Measurements from ENCODE around the gene LRRC8B.

LRRC8B gene

DNA sequence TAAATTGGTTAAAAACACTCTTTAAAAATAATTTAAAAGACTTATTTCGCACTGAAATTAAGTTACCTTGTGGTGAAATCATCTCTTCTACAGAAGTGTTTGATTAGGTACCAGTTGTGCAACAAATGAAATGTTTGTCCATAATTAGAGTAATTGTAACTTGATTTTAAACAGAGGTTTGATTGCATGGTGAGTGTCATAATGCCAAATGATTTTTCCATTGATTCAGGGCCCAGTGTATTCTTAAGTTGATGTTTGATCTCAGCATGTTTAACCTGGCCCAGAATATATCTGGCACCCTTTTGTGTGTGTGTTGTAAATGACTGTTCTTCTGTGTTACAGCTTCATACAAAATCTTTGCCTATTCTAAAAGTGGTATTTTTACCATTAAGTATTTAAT is 28.5 kb downstream of the LRRC8B start:
- Histone ChIP-seq H3K27me3 (ENCODE audit: insufficient read depth, low read length, poor library complexity, severe bottlenecking) (no peaks in the 10 kb centered on the region), H3K4me3 (ENCODE audit: low read length, poor library complexity, severe bottlenecking) (peak overlapping the region; percentile 62), H3K9me3 (ENCODE audit: insufficient read depth, low read depth, low read length) (no peaks in the 10 kb centered on the region), H4K20me1 (ENCODE audit: insufficient read depth, low read length, poor library complexity, severe bottlenecking) (no peaks in the 10 kb centered on the region), H3K4me1 (ENCODE audit: insufficient read depth, low read length, poor library complexity, severe bottlenecking) (peaks cover 15% of the 10 kb centered on the region), H3K4me2 (ENCODE audit: low read depth, low read length, poor library complexity, severe bottlenecking) (peak overlapping the region; percentile 69), H2AFZ (ENCODE audit: low read length) (no peak overlapping the region), H3K9ac (ENCODE audit: low read depth, low read length, poor library complexity, severe bottlenecking) (peak overlapping the region; percentile 37), H3F3A (ENCODE audit: low read depth) (no peaks in the 10 kb centered on the region), H3K36me3 (ENCODE audit: insufficient read depth, low read length) (peaks cover 10% of the 10 kb centered on the region; the same call in 1 of the 2 replicates), H3K9me2 (replicated peaks; ENCODE audit: low read depth, low read length) (no peaks in the 10 kb centered on the region), H3K79me2 (ENCODE audit: insufficient read depth, low read length) (peaks cover 37% of the 10 kb centered on the region)
- TF ChIP-seq CTCF (conservative IDR thresholded peaks at IDR 0.05; ENCODE audit: low read length) (no peak), EZH2phosphoT487 (IDR thresholded peaks at IDR 0.05; ENCODE audit: borderline replicate concordance) (no peak)

DNA sequence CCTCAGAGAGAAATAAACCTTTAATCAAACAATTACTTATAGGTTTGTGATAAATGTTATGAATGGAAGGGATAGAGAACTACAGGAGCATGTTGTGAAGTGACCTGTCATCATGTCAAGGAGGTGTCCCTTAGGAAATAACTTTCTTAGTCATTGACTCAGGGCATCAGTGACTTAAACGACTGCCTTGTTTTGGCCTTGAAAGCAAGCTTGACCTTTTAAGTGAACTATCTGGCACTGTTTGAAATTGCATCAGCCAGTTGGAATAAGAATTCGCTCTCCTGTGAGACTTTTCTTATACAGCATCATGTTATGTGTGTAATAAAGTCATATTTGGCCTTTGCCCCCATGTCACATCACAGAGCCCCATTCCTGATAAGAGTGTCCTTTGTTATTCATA is 30.9 kb downstream of the LRRC8B start:
- peaks cover 11% of the 10 kb centered on the region; the same call in 1 of the 2 replicates for H3K36me3 ChIP-seq (ENCODE audit: insufficient read depth, low read length)
- H3K9ac ChIP-seq (ENCODE audit: low read depth, low read length, poor library complexity, severe bottlenecking): no peak overlapping the region
- H3K4me3 ChIP-seq (ENCODE audit: low read length, poor library complexity, severe bottlenecking): no peak overlapping the region
- H2AFZ ChIP-seq (ENCODE audit: low read length): no peak overlapping the region
- TF ChIP-seq CTCF (conservative IDR thresholded peaks at IDR 0.05; ENCODE audit: low read length) (no peak), EZH2phosphoT487 (IDR thresholded peaks at IDR 0.05; ENCODE audit: borderline replicate concordance) (no peak)
- H4K20me1 ChIP-seq (ENCODE audit: insufficient read depth, low read length, poor library complexity, severe bottlenecking): no peaks in the 10 kb centered on the region
- no peaks in the 10 kb centered on the region for H3K9me2 ChIP-seq (replicated peaks; ENCODE audit: low read depth, low read length)
- peaks cover 15% of the 10 kb centered on the region for H3K4me1 ChIP-seq (ENCODE audit: insufficient read depth, low read length, poor library complexity, severe bottlenecking)
- H3K9me3 ChIP-seq (ENCODE audit: insufficient read depth, low read depth, low read length): no peaks in the 10 kb centered on the region
- H3K27me3 ChIP-seq (ENCODE audit: insufficient read depth, low read length, poor library complexity, severe bottlenecking): no peaks in the 10 kb centered on the region
- H3F3A ChIP-seq (ENCODE audit: low read depth): no peaks in the 10 kb centered on the region
- H3K4me2 ChIP-seq (ENCODE audit: low read depth, low read length, poor library complexity, severe bottlenecking): no peak overlapping the region
- H3K79me2 ChIP-seq (ENCODE audit: insufficient read depth, low read length): peaks cover 25% of the 10 kb centered on the region; the same call in 1 of the 2 replicates

DNA sequence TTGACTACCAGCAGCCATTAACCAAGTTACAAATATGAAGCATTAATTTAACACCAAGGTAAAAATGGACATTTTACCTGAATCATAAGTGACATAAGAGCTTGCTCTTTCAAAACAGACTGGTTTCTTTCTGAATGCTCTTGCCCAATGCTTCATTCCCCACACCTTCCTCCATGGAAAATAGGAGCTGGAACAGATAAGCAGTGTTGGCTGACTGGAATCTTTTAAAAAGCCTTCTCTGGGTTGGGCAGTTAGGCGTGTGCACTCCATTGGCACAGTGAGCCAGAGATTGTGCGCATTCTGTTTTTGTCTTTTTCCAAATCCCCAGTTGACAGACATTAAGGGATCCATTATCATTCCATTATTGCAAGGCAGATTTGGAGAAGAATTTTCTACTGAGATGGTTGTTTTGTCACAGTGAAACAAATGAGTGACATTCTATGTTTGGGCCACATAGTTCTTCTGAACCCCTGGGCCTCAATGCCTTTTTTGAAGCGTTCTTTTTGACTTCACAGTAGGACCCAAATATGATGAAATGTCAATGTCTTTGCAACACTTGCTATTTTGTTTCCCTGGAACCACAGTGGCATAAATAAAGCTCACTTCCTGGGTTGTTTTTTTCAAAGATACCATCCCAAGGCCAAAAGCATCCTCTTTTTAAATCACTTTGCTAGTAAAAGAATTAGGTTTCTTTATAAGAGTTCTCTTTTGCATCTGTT is 32.3 kb downstream of the LRRC8B start:
- Histone ChIP-seq H3K4me2 (ENCODE audit: low read depth, low read length, poor library complexity, severe bottlenecking) (no peak overlapping the region), H3K9me2 (replicated peaks; ENCODE audit: low read depth, low read length) (no peaks in the 10 kb centered on the region), H3K27me3 (ENCODE audit: insufficient read depth, low read length, poor library complexity, severe bottlenecking) (no peaks in the 10 kb centered on the region), H2AFZ (ENCODE audit: low read length) (no peak overlapping the region), H3K79me2 (ENCODE audit: insufficient read depth, low read length) (peaks cover 25% of the 10 kb centered on the region; the same call in 1 of the 2 replicates), H3F3A (ENCODE audit: low read depth) (no peaks in the 10 kb centered on the region), H3K9me3 (ENCODE audit: insufficient read depth, low read depth, low read length) (no peaks in the 10 kb centered on the region), H3K36me3 (ENCODE audit: insufficient read depth, low read length) (peaks cover 4% of the 10 kb centered on the region; the same call in 1 of the 2 replicates), H3K4me1 (ENCODE audit: insufficient read depth, low read length, poor library complexity, severe bottlenecking) (peaks cover 15% of the 10 kb centered on the region), H3K4me3 (ENCODE audit: low read length, poor library complexity, severe bottlenecking) (no peak overlapping the region), H3K9ac (ENCODE audit: low read depth, low read length, poor library complexity, severe bottlenecking) (no peak overlapping the region), H4K20me1 (ENCODE audit: insufficient read depth, low read length, poor library complexity, severe bottlenecking) (no peaks in the 10 kb centered on the region)
- TF ChIP-seq EZH2phosphoT487 (IDR thresholded peaks at IDR 0.05; ENCODE audit: borderline replicate concordance) (no peak), CTCF (conservative IDR thresholded peaks at IDR 0.05; ENCODE audit: low read length) (no peak)

Data from Loucy (cell line).